ENCODE data around the gene PTX3.

Gene PTX3

DNA sequence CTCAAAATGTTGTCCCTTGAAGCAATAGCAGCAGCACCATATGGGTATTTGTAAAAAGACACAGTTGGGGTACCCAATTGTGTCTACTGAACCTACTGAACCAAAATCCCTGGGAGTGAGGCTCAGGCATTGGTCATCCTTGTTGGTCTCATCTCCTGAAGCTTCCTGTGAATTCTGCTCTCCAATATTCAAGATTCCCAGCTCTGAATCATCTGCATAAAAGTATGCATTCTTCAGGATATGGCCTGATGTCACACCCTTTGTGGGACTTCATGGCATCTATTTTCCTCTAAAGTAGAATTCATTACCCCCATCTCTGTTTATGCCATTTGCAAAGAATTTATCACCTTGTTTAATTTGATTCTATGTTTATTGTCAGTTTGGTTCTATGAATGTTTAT, 13.3 kb upstream of the PTX3 start:
- DNase-seq (ENCODE audit: low spot score), result no peak

DNA sequence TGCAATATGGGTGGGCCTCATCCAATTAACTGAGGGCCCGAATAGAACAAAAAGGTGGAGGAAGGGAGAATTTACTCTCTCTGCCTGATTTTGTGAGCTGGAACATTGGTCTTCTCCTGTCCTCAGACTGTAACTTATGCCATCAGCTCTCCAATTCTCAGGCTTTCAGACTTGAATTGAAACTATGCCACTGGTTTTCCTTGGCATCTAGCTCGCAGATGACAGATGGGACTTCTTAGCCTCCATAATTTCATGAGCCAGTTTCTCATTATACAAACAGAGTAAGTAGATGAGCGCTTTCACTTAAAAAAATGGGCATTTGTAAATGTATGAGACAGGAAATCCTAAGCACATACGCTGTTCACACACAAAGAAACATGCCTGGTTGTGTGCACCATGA, 8.7 kb upstream of the PTX3 start:
- DNase-seq (ENCODE audit: low spot score), result no peak

DNA sequence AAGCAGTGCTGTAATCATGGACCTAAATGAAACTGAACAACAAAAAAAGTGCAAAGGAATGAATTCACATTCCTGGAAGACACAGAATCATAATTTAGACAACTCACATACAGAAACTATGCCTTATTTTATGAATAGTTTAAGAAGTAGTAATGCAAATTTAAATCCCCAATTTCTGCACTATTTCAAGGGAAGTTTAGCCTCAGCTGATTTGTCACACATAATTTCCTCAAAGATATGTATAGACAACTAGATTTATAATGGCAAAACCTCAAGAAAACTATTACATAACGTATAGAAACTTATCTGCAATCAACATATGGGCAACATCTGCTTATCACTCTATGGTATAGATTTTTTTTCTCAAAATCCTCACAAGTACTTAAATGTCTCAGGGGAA, 7.8 kb upstream of the PTX3 start:
- DNase-seq (ENCODE audit: low spot score), result no peak

DNA sequence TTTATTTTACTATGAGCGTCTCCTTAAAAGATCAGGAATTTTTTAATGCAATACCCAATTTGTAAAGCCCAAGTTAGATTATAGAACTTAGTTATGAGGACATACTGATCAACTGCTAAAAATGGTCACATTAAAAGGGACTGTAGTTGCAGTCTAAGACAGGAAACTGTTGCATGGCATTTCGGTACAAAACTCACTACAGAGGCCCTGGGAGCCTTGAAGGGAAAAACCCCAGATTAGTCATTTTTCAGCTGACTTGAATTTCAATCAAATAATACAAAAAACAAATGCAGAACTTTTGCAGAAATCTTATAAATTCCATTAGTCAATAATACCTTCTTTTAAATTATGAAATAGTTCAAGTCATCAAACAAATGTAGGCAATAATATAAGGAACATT, 6.9 kb upstream of the PTX3 start:
- no peak for DNase-seq (ENCODE audit: low spot score)

DNA sequence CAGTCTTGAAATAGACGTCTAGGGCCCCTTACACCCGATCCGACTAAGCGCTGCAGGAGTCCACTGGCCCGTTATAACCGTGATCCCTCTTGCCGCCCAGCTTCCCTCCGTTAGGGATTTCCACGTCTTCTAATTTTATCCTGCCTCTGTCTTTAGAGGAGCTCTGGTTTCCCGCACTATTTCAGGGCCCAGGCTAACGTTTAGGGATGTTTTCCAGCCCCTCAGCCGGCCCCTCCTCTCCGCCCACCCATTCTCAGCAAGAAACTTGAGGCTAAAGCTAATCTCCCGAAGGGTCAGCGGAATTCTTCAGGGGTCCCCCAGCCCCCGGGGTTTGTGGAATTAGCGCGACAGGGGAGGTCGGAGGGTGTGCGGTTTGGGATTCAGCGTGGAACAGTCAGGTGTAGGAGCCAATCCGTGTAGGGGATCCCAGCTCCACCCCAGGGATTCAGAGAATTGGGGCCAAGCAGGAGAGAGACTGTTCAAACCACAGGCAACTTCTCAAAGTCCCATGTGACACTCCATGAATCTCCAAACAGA, 1.6 kb downstream of the PTX3 start:
- no peak for DNase-seq (ENCODE audit: low spot score)

DNA sequence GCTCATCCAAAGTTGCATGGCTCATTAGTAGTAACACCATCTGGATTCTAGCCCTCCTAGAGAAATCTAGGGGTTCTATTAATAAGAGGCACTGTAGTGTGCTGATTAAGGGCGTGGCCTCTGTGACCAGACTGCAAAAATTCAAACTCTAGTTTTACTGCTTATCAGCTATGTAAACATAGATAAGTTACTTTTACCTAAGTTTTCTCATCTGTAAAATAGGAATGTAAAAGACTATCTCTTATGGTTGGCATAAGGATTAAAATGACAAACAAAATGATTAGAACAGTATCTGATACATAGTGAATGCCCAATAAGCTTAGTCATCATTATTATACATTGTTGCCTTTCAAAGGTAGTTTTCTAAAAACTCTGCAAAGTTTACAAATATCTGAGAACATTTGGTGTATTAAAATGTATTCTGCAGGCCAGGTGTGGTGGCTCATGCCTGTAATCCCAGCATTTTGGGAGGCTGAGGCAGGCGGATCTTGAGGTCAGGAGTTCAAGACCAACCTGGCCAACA, 4.5 kb downstream of the PTX3 start:
- no peak for DNase-seq (ENCODE audit: low spot score)

DNA sequence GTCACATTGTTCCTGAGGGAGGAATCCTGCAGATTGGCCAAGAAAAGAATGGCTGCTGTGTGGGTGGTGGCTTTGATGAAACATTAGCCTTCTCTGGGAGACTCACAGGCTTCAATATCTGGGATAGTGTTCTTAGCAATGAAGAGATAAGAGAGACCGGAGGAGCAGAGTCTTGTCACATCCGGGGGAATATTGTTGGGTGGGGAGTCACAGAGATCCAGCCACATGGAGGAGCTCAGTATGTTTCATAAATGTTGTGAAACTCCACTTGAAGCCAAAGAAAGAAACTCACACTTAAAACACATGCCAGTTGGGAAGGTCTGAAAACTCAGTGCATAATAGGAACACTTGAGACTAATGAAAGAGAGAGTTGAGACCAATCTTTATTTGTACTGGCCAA, 6.1 kb downstream of the PTX3 start:
- no peak for DNase-seq (ENCODE audit: low spot score)

DNA sequence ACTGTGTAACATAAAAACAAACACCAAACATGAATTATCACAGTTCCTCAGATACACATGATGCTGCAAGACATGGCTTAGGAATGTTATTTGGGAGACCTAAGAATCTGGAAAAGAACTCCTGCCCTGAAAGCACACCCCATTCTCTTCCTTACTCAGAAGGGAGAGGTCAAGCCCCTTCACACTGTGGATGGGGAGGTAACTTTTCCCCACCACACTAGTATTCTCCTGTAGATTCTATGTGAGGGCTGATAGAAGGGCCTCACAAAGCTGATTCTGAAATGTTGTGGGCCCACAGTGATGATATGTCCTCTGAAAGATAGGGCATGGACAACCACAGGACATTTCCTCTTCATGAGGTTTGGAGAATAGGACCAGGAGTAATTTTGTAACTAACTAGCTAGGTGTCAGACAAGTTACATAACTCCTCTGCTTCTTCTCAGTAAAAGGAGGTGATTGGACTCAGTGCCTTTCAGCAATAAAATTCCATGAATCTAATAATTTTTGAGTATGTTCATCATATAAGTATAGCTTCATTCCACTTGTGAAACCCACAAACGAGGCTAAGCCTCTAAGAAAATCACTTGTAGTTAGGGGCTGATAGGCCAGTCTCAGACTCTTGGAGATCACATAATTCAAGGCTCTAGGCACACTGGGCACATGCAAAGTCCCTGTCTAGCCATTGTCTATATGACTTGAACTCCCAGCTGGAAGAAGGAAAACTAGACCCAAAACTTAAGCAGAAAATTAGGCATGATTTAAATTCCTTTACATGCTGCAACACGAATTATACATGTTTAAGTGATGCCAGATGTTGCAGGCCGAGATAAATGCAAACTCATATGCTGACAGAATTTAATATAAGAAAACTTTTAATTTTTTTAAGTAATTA, 7.5 kb downstream of the PTX3 start:
- no peak for DNase-seq (ENCODE audit: low spot score)

DNA sequence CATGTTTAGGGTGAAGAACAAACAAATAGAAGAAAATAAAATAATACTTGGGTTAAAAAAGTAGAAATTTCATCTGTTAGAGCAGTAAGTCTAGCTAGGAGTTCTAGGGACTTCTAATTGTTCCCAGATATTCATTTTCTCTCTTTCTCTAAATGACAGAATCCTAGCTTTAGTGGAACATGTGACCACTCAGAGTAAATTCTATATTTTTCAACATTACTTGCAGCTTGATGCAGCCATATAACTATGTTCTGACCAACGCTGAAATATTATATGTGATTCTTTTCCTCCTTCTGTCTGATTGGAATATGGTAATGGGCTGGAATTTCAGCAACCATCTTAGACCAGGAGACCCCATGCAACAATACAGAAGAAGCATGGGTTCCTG, 8.1 kb downstream of the PTX3 start:
- no peak for DNase-seq (ENCODE audit: low spot score)

DNA sequence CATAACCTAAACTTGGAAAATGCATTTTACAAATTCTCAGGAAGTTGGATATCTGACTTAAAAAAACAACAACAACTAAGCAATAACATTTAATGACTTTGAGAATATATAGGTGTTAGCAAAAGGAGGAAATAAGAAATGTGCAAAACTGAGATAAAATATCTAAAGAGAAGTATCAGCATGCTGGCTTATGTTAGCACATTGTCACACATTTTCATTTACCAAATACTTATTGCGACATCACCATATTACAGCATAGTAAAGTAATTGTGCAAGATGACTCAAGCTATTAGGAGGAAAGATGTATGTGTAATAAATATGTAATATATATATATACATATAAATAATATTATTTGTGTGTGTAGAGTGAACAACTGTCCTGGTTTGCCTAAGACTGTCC, 9.2 kb downstream of the PTX3 start:
- DNase-seq (ENCODE audit: low spot score), result no peak

DNA sequence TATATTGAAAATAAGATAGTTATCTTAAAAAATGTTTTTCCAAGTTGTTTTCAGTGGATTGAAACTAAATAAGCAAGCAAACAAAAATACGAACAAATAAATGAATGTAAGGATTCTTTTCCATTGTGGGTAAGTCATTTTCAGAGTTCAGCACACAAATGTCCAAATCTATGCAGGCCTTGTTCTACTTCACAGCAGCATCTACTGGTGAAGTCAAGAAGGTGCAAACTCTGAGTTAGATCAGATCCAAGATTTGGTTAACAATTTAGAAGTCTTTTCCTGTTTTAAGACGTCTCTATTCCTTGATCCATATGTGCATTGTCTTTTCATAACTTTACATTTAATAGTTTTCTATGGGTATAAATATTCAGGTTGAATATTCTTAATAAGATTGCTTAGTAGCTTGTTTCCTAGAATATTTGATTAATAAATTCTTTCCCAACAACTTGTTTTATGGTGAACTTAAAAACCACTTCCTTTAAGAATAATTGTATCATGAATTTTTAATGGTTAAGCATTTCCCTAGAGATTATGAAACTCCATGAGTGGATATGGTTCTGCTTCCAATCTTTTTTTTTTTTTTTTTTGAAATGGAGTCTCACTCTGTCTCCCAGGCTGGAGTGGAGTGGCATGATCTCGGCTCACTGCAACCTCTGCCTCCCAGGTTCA, 10.5 kb downstream of the PTX3 start:
- no peak for DNase-seq (ENCODE audit: low spot score)

DNA sequence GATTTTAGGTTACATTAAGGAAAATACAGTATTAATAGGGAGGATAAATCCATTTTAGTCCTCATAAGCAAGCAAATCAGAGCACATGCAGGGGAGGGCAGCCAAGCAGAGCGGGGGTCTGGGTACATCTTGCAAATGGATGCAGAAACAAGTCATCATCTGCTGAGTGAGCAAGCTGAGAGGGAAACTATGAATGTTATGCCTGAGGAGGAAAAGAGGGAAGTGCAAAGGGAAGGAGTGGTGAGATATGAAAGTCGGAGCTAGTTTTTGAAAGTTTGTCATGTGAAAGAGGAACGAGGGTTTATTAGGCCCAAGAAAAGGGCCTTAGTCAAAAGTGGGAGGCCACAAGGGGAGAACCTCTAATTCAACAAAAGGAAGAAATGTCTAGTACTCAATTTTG, 15.4 kb downstream of the PTX3 start:
- DNase-seq (ENCODE audit: low spot score), result no peak

DNA sequence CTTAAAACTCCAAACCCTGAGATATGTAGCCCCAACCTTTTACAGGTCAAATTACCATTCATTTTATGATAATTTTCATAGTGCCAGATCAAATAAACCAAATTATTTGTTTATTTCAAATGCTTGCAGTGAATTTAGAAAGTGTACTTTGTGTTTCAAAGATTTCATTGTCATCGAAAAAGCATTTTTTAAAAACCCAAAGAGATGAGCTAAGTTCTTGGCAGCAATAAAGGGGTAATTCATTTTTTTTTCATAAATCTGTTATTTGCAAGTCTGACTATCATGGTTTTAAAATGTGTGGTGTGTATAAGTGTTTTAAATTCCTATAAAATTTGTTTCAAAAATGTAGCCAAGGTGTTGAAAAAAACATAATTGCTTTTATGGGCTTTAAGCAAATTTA, 17.2 kb downstream of the PTX3 start:
- no peak for DNase-seq (ENCODE audit: low spot score)

DNA sequence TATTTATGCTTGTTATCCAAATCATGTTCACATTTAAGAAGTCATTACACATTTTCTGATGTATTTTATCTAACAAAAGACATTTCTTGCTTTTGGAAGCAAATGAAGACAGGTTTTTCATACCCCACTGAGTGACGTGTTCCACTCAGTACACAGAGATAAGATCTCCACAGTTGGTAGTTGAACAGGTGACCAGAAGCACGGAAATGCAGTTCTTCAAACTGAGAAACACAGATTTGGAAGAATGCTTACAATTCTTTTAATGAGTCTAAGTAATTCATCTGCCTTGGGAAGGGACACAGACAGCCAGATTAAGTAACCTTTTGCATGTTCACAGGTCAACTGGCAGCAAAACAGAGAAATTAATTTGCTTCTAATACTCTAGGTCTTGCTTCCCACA, 23.1 kb downstream of the PTX3 start:
- DNase-seq (ENCODE audit: low spot score), result no peak

DNA sequence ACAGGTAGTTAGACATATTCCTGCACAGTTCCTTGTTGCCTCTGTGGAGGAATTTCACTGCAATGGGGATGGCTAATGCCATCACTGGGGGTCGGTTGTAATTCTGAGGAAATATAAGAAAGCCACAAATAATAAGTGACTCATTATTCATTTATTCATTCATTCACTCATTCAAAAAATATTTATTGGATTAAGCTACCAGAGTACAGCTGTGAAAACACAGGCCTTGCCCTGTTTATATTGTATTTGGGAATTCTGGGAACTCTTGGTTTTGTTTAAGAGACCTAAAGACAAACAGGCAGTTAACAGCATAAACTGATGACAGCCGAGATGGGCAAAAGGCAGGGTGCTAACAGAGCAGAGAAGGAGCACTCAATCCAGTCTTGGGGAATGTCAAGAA, 23.6 kb downstream of the PTX3 start:
- no peak for DNase-seq (ENCODE audit: low spot score)

DNA sequence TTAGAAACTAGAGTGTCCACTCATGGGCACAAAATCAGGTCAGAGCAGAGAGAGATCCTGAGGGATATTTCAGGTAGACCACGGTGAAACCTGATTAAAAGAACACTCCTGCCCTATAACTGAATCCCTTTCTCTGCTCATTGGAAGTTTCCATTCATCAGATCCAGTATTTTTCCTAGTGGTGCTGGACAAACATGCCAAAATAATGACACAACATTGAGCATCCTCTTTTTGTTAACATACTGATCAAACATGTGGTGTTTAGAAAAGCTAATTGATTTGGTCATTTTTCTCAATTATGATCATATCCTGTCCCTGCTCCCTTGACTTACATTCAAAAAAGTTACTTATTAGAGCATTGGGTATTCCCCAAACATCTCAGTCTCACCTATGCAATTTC, 27.2 kb downstream of the PTX3 start:
- DNase-seq (ENCODE audit: low spot score), result no peak

DNA sequence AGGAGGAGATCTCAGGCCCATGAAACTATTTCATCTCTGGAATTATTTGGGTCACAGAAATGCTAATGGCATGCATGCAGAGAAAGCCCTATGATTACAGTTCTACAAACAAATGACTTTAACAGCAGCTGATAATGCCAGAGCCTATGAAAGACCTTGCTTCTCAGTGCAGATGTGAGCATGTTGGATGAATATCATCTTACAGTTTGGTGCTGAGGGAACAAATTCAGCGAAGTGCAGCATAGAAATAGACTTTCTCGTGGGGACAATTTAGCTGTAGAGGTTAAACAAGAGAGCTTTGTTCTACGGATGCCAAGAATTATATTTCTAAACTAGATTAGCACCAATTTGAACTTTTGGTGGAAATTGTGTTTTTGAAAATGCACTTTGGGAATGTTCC, 27.7 kb downstream of the PTX3 start:
- DNase-seq (ENCODE audit: low spot score), result no peak

DNA sequence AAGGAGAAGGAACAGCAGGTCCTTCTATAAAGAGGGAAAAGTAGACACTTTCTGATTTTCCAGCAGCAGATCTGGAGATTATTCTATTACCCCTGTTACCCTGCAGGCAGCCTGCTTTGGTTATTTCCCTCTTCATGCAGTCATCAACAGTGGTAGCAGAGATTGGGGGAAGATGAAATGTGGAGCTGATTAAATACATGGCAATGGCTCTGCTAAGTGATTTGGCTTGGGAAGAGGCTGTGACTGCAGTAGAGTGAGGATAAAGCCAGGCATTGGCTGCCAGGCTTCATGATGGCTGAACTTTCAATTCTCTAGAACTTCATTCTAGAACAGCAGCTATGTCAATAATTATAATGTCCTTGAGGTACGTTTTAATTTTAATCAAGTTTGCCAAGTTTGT, 29.1 kb downstream of the PTX3 start:
- DNase-seq (ENCODE audit: low spot score), result no peak

DNA sequence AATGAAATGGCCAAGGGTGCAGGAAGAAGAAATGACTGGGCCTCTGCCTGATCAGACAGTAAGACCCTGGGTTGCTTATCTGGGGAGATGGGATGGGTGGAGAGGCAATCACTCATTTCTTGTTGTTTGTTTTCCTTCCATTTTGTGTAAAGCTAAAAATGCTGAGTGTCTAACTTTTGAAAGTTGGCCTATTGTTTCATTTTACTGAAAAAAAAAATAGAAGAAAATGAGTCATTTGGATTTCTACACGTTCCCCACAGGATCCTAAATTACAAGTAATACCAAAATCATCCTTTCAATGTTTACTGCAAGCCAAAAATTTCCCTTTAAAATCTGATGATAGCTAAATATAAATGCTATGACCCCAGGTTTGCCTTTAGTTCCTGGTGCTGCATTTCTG, 30.6 kb downstream of the PTX3 start:
- DNase-seq (ENCODE audit: low spot score), result no peak

DNA sequence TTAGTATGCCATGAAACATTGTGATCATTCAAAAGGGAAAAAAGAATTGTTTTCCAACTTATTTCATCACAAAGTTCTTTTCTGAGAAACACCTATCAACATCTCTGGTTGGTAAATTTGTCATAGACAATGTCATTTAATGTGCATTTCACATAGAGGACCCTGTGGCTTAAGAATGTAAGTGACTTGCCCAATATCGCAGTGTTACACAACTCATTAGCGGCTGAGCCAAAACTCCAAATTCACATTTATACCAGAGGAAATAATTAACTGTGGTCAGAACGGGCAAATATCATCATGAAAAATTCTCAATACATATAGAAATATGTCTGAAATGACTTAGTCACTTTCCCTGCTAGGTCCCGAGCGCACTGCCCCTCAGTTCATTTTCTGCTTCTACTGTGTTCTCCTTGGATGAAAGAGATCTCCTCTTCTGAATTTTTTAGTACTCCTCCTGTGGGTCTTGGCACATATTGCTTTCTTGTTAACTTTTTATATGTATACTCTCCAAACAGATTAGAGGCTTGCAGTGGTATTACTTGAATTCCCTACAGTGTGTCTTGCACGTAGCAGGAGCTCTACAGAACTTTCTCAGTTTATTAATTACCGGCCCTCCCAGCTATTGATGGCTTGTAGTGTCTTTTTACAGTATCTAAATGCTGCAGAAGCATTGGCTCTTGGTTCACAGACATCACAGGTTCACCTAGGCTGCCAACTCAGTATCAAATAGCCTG, 33.1 kb downstream of the PTX3 start:
- no peak for DNase-seq (ENCODE audit: low spot score)

DNA sequence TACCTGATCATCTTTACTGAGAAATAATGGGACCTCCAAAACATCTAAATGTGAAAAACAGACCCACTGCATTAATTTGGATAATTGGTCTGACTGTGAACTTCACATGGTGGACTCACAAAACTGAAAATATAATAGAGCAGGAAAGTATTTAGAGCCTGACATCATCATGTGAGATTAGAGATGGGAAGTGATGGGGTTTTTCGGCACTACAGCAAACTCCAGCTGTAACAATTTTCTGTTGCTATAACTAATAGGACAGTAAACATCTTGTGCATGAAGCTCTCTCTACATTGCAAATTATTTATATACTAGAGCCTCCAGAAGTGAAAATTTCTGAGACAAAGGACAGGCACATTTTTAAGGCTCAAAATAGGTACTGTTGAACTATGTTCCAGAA, 34.4 kb downstream of the PTX3 start:
- DNase-seq (ENCODE audit: low spot score), result no peak

DNA sequence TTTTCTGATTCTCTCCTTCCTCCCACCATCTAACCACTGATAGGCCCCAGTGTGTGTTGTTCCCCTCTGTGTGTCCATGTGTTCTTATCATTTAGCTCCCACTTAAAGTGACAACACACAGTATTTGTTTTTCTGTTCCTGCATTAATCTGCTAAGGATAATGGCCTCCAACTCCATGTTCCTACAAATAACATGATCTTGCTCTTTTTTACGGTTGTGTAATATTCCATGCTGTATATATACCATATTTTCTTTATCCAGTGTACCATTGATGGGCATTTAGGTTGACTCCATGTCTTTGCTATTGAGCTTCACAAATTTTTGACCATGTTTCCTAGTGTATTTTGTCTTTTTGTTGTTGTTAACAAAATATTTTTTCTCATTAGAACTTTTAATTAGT, 36.0 kb downstream of the PTX3 start:
- no peak for DNase-seq (ENCODE audit: low spot score)
